Liver (tissue), 9 donors: ENCODE data around the gene RNF217. TPM values are rescaled to one million over a fixed set of nuclear protein-coding genes. Genes with fewer than 3 reads are reported as not detected.

ENCODE experiments used
- DNase-seq: peaks from one replicate; pipeline ENCODE4 v3.0.0-alpha.2; 2017; ENCODE audit warnings: low spot score
- H3K27ac ChIP-seq, 2 donors: one replicate each; pipeline ENCODE4 v1.7.0; 2013; ENCODE audit warnings: inconsistent platforms in 2 of 2, low read length in 2 of 2, control low read depth in 1 of 2, low read depth in 1 of 2, mild to moderate bottlenecking in 1 of 2
- H3K27me3 ChIP-seq, 4 donors: one replicate each; pipeline versions ENCODE4 v1.6.1 to v1.7.0; 2013; ENCODE audit warnings: low read length in 3 of 4, inconsistent platforms in 1 of 4, mild to moderate bottlenecking in 1 of 4, moderate library complexity in 1 of 4; ENCODE audit not compliant: control insufficient read depth in 4 of 4, insufficient read depth in 4 of 4
- H3K36me3 ChIP-seq, 4 donors: one replicate each; pipeline versions ENCODE4 v1.6.1 to v1.7.0; 2013; ENCODE audit warnings: low read length in 3 of 4, mild to moderate bottlenecking in 3 of 4, low read depth in 1 of 4, moderate library complexity in 1 of 4; ENCODE audit not compliant: control insufficient read depth in 4 of 4, insufficient read depth in 3 of 4
- H3K4me1 ChIP-seq, 4 donors: one replicate each; pipeline versions ENCODE4 v1.6.1 to v1.7.0; 2013; ENCODE audit warnings: low read length in 3 of 4, mild to moderate bottlenecking in 3 of 4, moderate library complexity in 1 of 4; ENCODE audit not compliant: control insufficient read depth in 4 of 4, insufficient read depth in 4 of 4
- H3K4me3 ChIP-seq, 3 donors: one replicate each; pipeline versions ENCODE4 v1.6.1 to v1.7.0; 2013; ENCODE audit warnings: low read length in 3 of 3, control low read depth in 1 of 3, low read depth in 1 of 3, mild to moderate bottlenecking in 1 of 3
- H3K9ac ChIP-seq, 2 donors: one replicate each; pipeline ENCODE4 v1.7.0; 2013; ENCODE audit warnings: low read length in 2 of 2, mild to moderate bottlenecking in 2 of 2, moderate library complexity in 2 of 2, control low read depth in 1 of 2, low read depth in 1 of 2
- H3K9me3 ChIP-seq, 4 donors: one replicate each; pipeline versions ENCODE4 v1.6.1 to v1.7.0; 2013; ENCODE audit warnings: low read length in 3 of 4; ENCODE audit not compliant: control insufficient read depth in 4 of 4
- EGR1 ChIP-seq, 2 donors: IDR thresholded peaks; 2 replicates each; pipeline ENCODE4 v1.6.1; 2016 to 2018; ENCODE audit warnings: antibody characterized with exemption in 2 of 2, low read depth in 2 of 2
- FOXA1 ChIP-seq: IDR thresholded peaks from 2 replicates; pipeline ENCODE4 v1.6.1; 2016; ENCODE audit warnings: antibody characterized with exemption
- FOXA2 ChIP-seq: IDR thresholded peaks from 2 replicates; pipeline ENCODE4 v1.6.1; 2016; ENCODE audit warnings: antibody characterized with exemption
- GABPA ChIP-seq, 2 donors: IDR thresholded peaks in 1 of 2; conservative IDR thresholded peaks in 1 of 2; 2 replicates each; pipeline ENCODE4 v1.6.1; 2016; ENCODE audit warnings: antibody characterized with exemption in 2 of 2, mild to moderate bottlenecking in 1 of 2, moderate library complexity in 1 of 2
- HNF4A ChIP-seq, 2 donors: conservative IDR thresholded peaks; 2 replicates each; pipeline ENCODE4 v1.6.1; 2016; ENCODE audit warnings: antibody characterized with exemption in 2 of 2, mild to moderate bottlenecking in 2 of 2
- HNF4G ChIP-seq: IDR thresholded peaks from 2 replicates; pipeline ENCODE4 v1.6.1; 2016; ENCODE audit warnings: antibody characterized with exemption
- JUND ChIP-seq, 2 donors: IDR thresholded peaks; 2 replicates each; pipeline ENCODE4 v1.6.1; 2016; ENCODE audit warnings: antibody characterized with exemption in 2 of 2
- MAX ChIP-seq: IDR thresholded peaks from 2 replicates; pipeline ENCODE4 v1.6.1; 2016; ENCODE audit warnings: antibody characterized with exemption
- NR2F2 ChIP-seq: IDR thresholded peaks from 2 replicates; pipeline ENCODE4 v1.6.1; 2016; ENCODE audit warnings: antibody characterized with exemption
- RAD21 ChIP-seq, 2 donors: IDR thresholded peaks; 2 replicates each; pipeline ENCODE4 v1.6.1; 2016; ENCODE audit warnings: antibody characterized with exemption in 2 of 2, mild to moderate bottlenecking in 2 of 2
- RXRA ChIP-seq, 2 donors: IDR thresholded peaks; 2 replicates each; pipeline ENCODE4 v1.6.1; 2017 to 2018; ENCODE audit warnings: antibody characterized with exemption in 2 of 2, mild to moderate bottlenecking in 1 of 2
- SP1 ChIP-seq: IDR thresholded peaks from 2 replicates; pipeline ENCODE4 v1.6.1; 2018; ENCODE audit warnings: antibody characterized with exemption, mild to moderate bottlenecking
- TAF1 ChIP-seq: conservative IDR thresholded peaks from 2 replicates; pipeline ENCODE4 v1.6.1; 2016; ENCODE audit warnings: antibody characterized with exemption, mild to moderate bottlenecking
- YY1 ChIP-seq: IDR thresholded peaks from 2 replicates; pipeline ENCODE4 v1.6.1; 2016; ENCODE audit warnings: antibody characterized with exemption, mild to moderate bottlenecking
- WGBS: extraction: QIAGEN DNeasy Blood & Tissue Kit; methylation state at CpG from one replicate; pipeline ENCODE4 v1.1.7; 2013; 5-methylcytosine and 5-hydroxymethylcytosine counted together
- polyA plus RNA-seq, 2 donors: library from polyadenylated mRNA; stranded (reverse) in 1 of 2; unstranded in 1 of 2; fragments of 200-250 nt in 1 of 2; fragments of >200 nt in 1 of 2; fragmentation: Nextera tagmentation in 1 of 2; extraction: Ambion mirVana in 1 of 2; gene quantifications; one replicate each; pipeline versions ENCODE4 v1.2.1 to v1.2.3, GENCODE V29; 2013 to 2015
- total RNA-seq, 2 donors: library from RNA; depleted of rRNA; stranded (reverse); fragments of >200 nt; gene quantifications; one replicate each; pipeline ENCODE4 v1.2.3, GENCODE V29; 2014
- TF ChIP-seq, protein P1 (sequence below): IDR thresholded peaks from 2 replicates; pipeline ENCODE4 v1.6.1; 2016; ENCODE audit warnings: antibody characterized with exemption
- TF ChIP-seq, protein P2 (sequence below): fragments of 150-350 bp; IDR thresholded peaks from 2 replicates; pipeline ENCODE4 v1.5.1; 2017; ENCODE audit warnings: improper control_type of control experiment, low read depth, low read length; ENCODE audit not compliant: missing input control
- TF ChIP-seq, protein P3 (sequence below): IDR thresholded peaks from 2 replicates; pipeline ENCODE4 v1.6.1; 2016; ENCODE audit warnings: antibody characterized with exemption, mild to moderate bottlenecking
- TF ChIP-seq, protein P4 (sequence below): IDR thresholded peaks from 2 replicates; pipeline ENCODE4 v1.6.1; 2016; ENCODE audit warnings: antibody characterized with exemption
- donor health status: healthy.
- donor health status: healthy.
- donor health status: healthy.
- donor health status: healthy.
- donor health status: healthy.

RNF217 gene
- total and polyA plus RNA-seq, 4 donors, result 2.3 to 18.3 (median 4.1) TPM

- no peaks in the 10 kb centered on the region for H3K9me3 ChIP-seq
- no peaks in the 10 kb centered on the region for H3K36me3 ChIP-seq
- H3K27me3 ChIP-seq, result no peaks in the 10 kb centered on the region
- WGBS, result 98% methylated on average over 2 of the region's 2 CpGs
- no peak overlapping the region for H3K4me3 ChIP-seq
- H3K4me1 ChIP-seq, result peaks cover 0 to 8% (median 2%) of the 10 kb centered on the region in 4 donors
- no peak for DNase-seq
- no peak overlapping the region for H3K9ac ChIP-seq
- TF ChIP-seq HNF4A (conservative IDR thresholded peaks at IDR 0.05), result no peak
- TF ChIP-seq YY1, result no peak
- TF ChIP-seq GABPA (IDR thresholded peaks at IDR 0.05 in 1 of 2, conservative IDR thresholded peaks at IDR 0.05 in 1 of 2), result no peak
- TF ChIP-seq RAD21 (IDR thresholded peaks at IDR 0.05), result no peak
- TF ChIP-seq, protein P1, sequence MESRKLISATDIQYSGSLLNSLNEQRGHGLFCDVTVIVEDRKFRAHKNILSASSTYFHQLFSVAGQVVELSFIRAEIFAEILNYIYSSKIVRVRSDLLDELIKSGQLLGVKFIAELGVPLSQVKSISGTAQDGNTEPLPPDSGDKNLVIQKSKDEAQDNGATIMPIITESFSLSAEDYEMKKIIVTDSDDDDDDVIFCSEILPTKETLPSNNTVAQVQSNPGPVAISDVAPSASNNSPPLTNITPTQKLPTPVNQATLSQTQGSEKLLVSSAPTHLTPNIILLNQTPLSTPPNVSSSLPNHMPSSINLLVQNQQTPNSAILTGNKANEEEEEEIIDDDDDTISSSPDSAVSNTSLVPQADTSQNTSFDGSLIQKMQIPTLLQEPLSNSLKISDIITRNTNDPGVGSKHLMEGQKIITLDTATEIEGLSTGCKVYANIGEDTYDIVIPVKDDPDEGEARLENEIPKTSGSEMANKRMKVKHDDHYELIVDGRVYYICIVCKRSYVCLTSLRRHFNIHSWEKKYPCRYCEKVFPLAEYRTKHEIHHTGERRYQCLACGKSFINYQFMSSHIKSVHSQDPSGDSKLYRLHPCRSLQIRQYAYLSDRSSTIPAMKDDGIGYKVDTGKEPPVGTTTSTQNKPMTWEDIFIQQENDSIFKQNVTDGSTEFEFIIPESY, result no peak
- TF ChIP-seq TAF1, result no peak
- TF ChIP-seq, protein P2, sequence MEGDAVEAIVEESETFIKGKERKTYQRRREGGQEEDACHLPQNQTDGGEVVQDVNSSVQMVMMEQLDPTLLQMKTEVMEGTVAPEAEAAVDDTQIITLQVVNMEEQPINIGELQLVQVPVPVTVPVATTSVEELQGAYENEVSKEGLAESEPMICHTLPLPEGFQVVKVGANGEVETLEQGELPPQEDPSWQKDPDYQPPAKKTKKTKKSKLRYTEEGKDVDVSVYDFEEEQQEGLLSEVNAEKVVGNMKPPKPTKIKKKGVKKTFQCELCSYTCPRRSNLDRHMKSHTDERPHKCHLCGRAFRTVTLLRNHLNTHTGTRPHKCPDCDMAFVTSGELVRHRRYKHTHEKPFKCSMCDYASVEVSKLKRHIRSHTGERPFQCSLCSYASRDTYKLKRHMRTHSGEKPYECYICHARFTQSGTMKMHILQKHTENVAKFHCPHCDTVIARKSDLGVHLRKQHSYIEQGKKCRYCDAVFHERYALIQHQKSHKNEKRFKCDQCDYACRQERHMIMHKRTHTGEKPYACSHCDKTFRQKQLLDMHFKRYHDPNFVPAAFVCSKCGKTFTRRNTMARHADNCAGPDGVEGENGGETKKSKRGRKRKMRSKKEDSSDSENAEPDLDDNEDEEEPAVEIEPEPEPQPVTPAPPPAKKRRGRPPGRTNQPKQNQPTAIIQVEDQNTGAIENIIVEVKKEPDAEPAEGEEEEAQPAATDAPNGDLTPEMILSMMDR, result no peak
- no peak for TF ChIP-seq SP1
- TF ChIP-seq FOXA2, result no peak
- no peak for TF ChIP-seq FOXA1
- no peak for TF ChIP-seq NR2F2
- TF ChIP-seq RXRA (IDR thresholded peaks at IDR 0.05), result no peak
- no peak for TF ChIP-seq HNF4G
- no peak for TF ChIP-seq MAX
- no peak for TF ChIP-seq EGR1 (IDR thresholded peaks at IDR 0.05; ENCODE audit: low read depth in 2 of 2)
- TF ChIP-seq JUND (IDR thresholded peaks at IDR 0.05), result no peak
- TF ChIP-seq, protein P3, sequence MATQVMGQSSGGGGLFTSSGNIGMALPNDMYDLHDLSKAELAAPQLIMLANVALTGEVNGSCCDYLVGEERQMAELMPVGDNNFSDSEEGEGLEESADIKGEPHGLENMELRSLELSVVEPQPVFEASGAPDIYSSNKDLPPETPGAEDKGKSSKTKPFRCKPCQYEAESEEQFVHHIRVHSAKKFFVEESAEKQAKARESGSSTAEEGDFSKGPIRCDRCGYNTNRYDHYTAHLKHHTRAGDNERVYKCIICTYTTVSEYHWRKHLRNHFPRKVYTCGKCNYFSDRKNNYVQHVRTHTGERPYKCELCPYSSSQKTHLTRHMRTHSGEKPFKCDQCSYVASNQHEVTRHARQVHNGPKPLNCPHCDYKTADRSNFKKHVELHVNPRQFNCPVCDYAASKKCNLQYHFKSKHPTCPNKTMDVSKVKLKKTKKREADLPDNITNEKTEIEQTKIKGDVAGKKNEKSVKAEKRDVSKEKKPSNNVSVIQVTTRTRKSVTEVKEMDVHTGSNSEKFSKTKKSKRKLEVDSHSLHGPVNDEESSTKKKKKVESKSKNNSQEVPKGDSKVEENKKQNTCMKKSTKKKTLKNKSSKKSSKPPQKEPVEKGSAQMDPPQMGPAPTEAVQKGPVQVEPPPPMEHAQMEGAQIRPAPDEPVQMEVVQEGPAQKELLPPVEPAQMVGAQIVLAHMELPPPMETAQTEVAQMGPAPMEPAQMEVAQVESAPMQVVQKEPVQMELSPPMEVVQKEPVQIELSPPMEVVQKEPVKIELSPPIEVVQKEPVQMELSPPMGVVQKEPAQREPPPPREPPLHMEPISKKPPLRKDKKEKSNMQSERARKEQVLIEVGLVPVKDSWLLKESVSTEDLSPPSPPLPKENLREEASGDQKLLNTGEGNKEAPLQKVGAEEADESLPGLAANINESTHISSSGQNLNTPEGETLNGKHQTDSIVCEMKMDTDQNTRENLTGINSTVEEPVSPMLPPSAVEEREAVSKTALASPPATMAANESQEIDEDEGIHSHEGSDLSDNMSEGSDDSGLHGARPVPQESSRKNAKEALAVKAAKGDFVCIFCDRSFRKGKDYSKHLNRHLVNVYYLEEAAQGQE, result no peak
- TF ChIP-seq, protein P4, sequence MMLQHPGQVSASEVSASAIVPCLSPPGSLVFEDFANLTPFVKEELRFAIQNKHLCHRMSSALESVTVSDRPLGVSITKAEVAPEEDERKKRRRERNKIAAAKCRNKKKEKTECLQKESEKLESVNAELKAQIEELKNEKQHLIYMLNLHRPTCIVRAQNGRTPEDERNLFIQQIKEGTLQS, result no peak
- no peak overlapping the region for H3K27ac ChIP-seq
Observed at GRCh38 chr6:125101631-125102030, 139.4 kb downstream of the RNF217 start.
